ENCODE measurements around the gene RCL1. TPM values are rescaled to one million over a fixed set of nuclear protein-coding genes. Genes with fewer than 3 reads are reported as not detected.
A peak's percentile ranks its signal among the peaks of the same experiment; 100 is the strongest.

The RCL1 gene
- total RNA-seq, 1 donor, result 15.6 TPM

DNA sequence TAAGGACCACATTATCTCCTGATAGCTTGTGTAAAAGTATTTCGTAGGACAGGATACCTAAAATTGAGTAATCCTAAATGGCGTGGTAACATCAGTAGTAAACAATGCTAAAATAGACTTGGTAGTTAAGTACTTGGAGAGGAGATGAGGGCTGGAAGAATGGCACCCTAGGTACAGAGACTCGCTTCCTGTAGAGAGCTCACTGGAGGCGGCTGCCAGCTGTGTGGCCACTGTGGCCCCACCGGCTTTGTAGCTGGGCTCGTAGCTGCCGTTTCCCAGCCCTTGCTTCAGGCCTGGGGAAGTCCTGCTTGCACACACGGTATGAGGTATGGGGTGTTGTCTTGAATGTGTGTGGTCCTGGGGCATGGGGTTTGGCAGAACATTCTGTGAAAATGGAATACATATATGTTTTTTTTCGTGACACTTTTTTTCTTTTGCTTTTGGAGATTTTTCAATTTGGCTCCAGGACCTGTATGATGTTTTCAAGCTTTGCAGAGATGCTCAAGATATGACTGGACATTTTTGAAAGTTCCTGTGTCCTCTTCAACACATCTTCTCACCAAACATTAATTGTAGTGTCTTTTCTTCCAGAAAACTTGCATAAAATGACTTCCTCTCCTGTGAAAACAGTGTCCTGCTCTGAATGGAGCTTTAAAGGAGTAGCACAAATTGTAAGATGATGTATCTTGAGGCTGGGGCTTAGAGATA lies 58.0 kb downstream of the RCL1 start:
- H2AFZ ChIP-seq (ENCODE audit: low read length), result no peak overlapping the region
- TF ChIP-seq CTCF (IDR thresholded peaks at IDR 0.05; ENCODE audit: extremely low read depth, low read depth, low read length), result no peak
- no peaks in the 10 kb centered on the region for H3K27me3 ChIP-seq (ENCODE audit: insufficient read depth, low read length)
- H3K4me1 ChIP-seq (ENCODE audit: insufficient read depth, low read length), result peaks cover 8% of the 10 kb centered on the region
- no peak overlapping the region for H3K4me2 ChIP-seq (ENCODE audit: insufficient read depth, low read length)
- no peak for DNase-seq (ENCODE audit: insufficient read length, low spot score, missing footprints)
- H3K36me3 ChIP-seq (ENCODE audit: insufficient read depth, low read length), result peaks cover 15% of the 10 kb centered on the region
- H3K9me3 ChIP-seq (ENCODE audit: low read depth, low read length), result no peaks in the 10 kb centered on the region
- no peaks in the 10 kb centered on the region for H3K79me2 ChIP-seq (ENCODE audit: insufficient read depth, low read length)
- H3K4me3 ChIP-seq (ENCODE audit: insufficient read depth, low read length), result no peak overlapping the region
- no peak overlapping the region for H3K27ac ChIP-seq (ENCODE audit: low read depth, low read length)
- H4K20me1 ChIP-seq (ENCODE audit: insufficient read depth, low read length), result no peaks in the 10 kb centered on the region

- H3K4me3 ChIP-seq (ENCODE audit: insufficient read depth, low read length), result no peak overlapping the region
- DNase-seq (ENCODE audit: insufficient read length, low spot score, missing footprints), result no peak
- H3K36me3 ChIP-seq (ENCODE audit: insufficient read depth, low read length), result peaks cover 13% of the 10 kb centered on the region
- H3K27ac ChIP-seq (ENCODE audit: low read depth, low read length), result no peak overlapping the region
- no peak for TF ChIP-seq CTCF (IDR thresholded peaks at IDR 0.05; ENCODE audit: extremely low read depth, low read depth, low read length)
- H3K79me2 ChIP-seq (ENCODE audit: insufficient read depth, low read length), result no peaks in the 10 kb centered on the region
- no peak overlapping the region for H3K4me2 ChIP-seq (ENCODE audit: insufficient read depth, low read length)
- H4K20me1 ChIP-seq (ENCODE audit: insufficient read depth, low read length), result no peaks in the 10 kb centered on the region
- peaks cover 19% of the 10 kb centered on the region for H3K4me1 ChIP-seq (ENCODE audit: insufficient read depth, low read length)
- H3K27me3 ChIP-seq (ENCODE audit: insufficient read depth, low read length), result no peaks in the 10 kb centered on the region
- no peaks in the 10 kb centered on the region for H3K9me3 ChIP-seq (ENCODE audit: low read depth, low read length)
- H2AFZ ChIP-seq (ENCODE audit: low read length), result no peak overlapping the region
Measured at GRCh38 chr9:4852419-4852818, 59.7 kb downstream of the RCL1 start.

- Histone ChIP-seq H3K4me3 (ENCODE audit: insufficient read depth, low read length) (no peak overlapping the region), H3K27ac (ENCODE audit: low read depth, low read length) (no peak overlapping the region), H3K27me3 (ENCODE audit: insufficient read depth, low read length) (no peaks in the 10 kb centered on the region), H3K79me2 (ENCODE audit: insufficient read depth, low read length) (no peaks in the 10 kb centered on the region), H3K4me1 (ENCODE audit: insufficient read depth, low read length) (peaks cover 19% of the 10 kb centered on the region), H2AFZ (ENCODE audit: low read length) (no peak overlapping the region), H3K9me3 (ENCODE audit: low read depth, low read length) (no peaks in the 10 kb centered on the region), H3K36me3 (ENCODE audit: insufficient read depth, low read length) (peaks cover 12% of the 10 kb centered on the region), H3K4me2 (ENCODE audit: insufficient read depth, low read length) (no peak overlapping the region), H4K20me1 (ENCODE audit: insufficient read depth, low read length) (no peaks in the 10 kb centered on the region)
- no peak for DNase-seq (ENCODE audit: insufficient read length, low spot score, missing footprints)
- no peak for TF ChIP-seq CTCF (IDR thresholded peaks at IDR 0.05; ENCODE audit: extremely low read depth, low read depth, low read length)
Measured at GRCh38 chr9:4854265-4854590, 61.5 kb downstream of the RCL1 start.

- no peak for TF ChIP-seq CTCF (IDR thresholded peaks at IDR 0.05; ENCODE audit: extremely low read depth, low read depth, low read length)
- H3K4me1 ChIP-seq (ENCODE audit: insufficient read depth, low read length), result peaks cover 19% of the 10 kb centered on the region
- peak overlapping the region; percentile 33 for H2AFZ ChIP-seq (ENCODE audit: low read length)
- no peaks in the 10 kb centered on the region for H3K27me3 ChIP-seq (ENCODE audit: insufficient read depth, low read length)
- H3K27ac ChIP-seq (ENCODE audit: low read depth, low read length), result peak overlapping the region; percentile 41
- no peaks in the 10 kb centered on the region for H3K79me2 ChIP-seq (ENCODE audit: insufficient read depth, low read length)
- peak; percentile 92 for DNase-seq (ENCODE audit: insufficient read length, low spot score, missing footprints)
- H3K36me3 ChIP-seq (ENCODE audit: insufficient read depth, low read length), result peaks cover 3% of the 10 kb centered on the region
- H3K4me3 ChIP-seq (ENCODE audit: insufficient read depth, low read length), result no peak overlapping the region
- H3K9me3 ChIP-seq (ENCODE audit: low read depth, low read length), result no peaks in the 10 kb centered on the region
- H4K20me1 ChIP-seq (ENCODE audit: insufficient read depth, low read length), result no peaks in the 10 kb centered on the region
- H3K4me2 ChIP-seq (ENCODE audit: insufficient read depth, low read length), result no peak overlapping the region
Measured at GRCh38 chr9:4855841-4856240, 63.1 kb downstream of the RCL1 start.
